H9 (cell line): ENCODE data around the gene PIAS1. TPM values are rescaled to one million over a fixed set of nuclear protein-coding genes. Genes with fewer than 3 reads are reported as not detected.

Experiments
- DNase-seq: peaks from one replicate; pipeline ENCODE4 v3.0.0-alpha.2; 2017
- H2AFZ ChIP-seq: one replicate; pipeline ENCODE4 v1.6.1; 2013; ENCODE audit warnings: mild to moderate bottlenecking, low read length, control low read depth, moderate library complexity
- H2AK5ac ChIP-seq: 2 replicates; pipeline ENCODE4 v1.6.1; 2013; ENCODE audit warnings: low read length, control low read depth, mixed read lengths; ENCODE audit not compliant: insufficient read length
- H2BK120ac ChIP-seq: one replicate; pipeline ENCODE4 v1.6.1; 2013; ENCODE audit warnings: low read depth, mild to moderate bottlenecking, low read length, control low read depth, inconsistent platforms; ENCODE audit not compliant: poor library complexity, severe bottlenecking
- H2BK12ac ChIP-seq: 2 replicates; pipeline ENCODE4 v1.6.1; 2013; ENCODE audit warnings: low read length, control low read depth, mixed read lengths, low read depth; ENCODE audit not compliant: insufficient read length
- H2BK15ac ChIP-seq: 2 replicates; pipeline ENCODE4 v1.6.1; 2013; ENCODE audit warnings: low read depth, low read length, control low read depth
- H2BK20ac ChIP-seq: one replicate; pipeline ENCODE4 v1.6.1; 2013; ENCODE audit warnings: low read depth, mild to moderate bottlenecking, low read length, control low read depth, inconsistent platforms; ENCODE audit not compliant: poor library complexity, severe bottlenecking
- H2BK5ac ChIP-seq: 2 replicates; pipeline ENCODE4 v1.6.1; 2013; ENCODE audit warnings: low read length, control low read depth, mixed read lengths; ENCODE audit not compliant: insufficient read length
- H3K14ac ChIP-seq: 2 replicates; pipeline ENCODE4 v1.6.1; 2013; ENCODE audit warnings: low read length, control low read depth; ENCODE audit not compliant: insufficient read depth
- H3K18ac ChIP-seq: 2 replicates; pipeline ENCODE4 v1.6.1; 2013; ENCODE audit warnings: low read depth, mild to moderate bottlenecking, mixed read lengths, low read length, control low read depth; ENCODE audit not compliant: insufficient read length
- H3K23ac ChIP-seq: 2 replicates; pipeline ENCODE4 v1.6.1; 2013; ENCODE audit warnings: low read length, control low read depth, mixed read lengths, low read depth; ENCODE audit not compliant: insufficient read length
- H3K23me2 ChIP-seq: 2 replicates; pipeline ENCODE4 v1.6.1; 2013; ENCODE audit warnings: low read depth, mild to moderate bottlenecking, mixed read lengths, low read length, control low read depth; ENCODE audit not compliant: insufficient read length, poor library complexity, severe bottlenecking
- H3K27ac ChIP-seq: 2 replicates; pipeline ENCODE4 v1.5.1; 2013; ENCODE audit warnings: low read length, control low read depth, mixed read lengths, low read depth; ENCODE audit not compliant: insufficient read length
- H3K27me3 ChIP-seq: 2 replicates; pipeline ENCODE4 v1.6.1; 2013; ENCODE audit warnings: low read length, control low read depth, inconsistent platforms; ENCODE audit not compliant: insufficient read depth
- H3K4ac ChIP-seq: 2 replicates; pipeline ENCODE4 v1.6.1; 2013; ENCODE audit warnings: low read depth, mild to moderate bottlenecking, control low read depth, inconsistent platforms, low read length, moderate library complexity
- H3K4me1 ChIP-seq: 2 replicates; pipeline ENCODE4 v1.6.1; 2013; ENCODE audit warnings: low read length, control low read depth, inconsistent platforms; ENCODE audit not compliant: insufficient read depth
- H3K4me2 ChIP-seq: 2 replicates; pipeline ENCODE4 v1.6.1; 2013; ENCODE audit warnings: low read length, control low read depth, mixed read lengths; ENCODE audit not compliant: insufficient read length, insufficient read depth
- H3K56ac ChIP-seq: 2 replicates; pipeline ENCODE4 v1.6.1; 2013; ENCODE audit warnings: low read depth, mild to moderate bottlenecking, mixed read lengths, low read length, control low read depth; ENCODE audit not compliant: insufficient read length
- H3K79me1 ChIP-seq: 2 replicates; pipeline ENCODE4 v1.6.1; 2013; ENCODE audit warnings: low read depth, mild to moderate bottlenecking, moderate library complexity, low read length, control low read depth, inconsistent platforms; ENCODE audit not compliant: insufficient read depth, poor library complexity, severe bottlenecking
- H3K79me2 ChIP-seq: 2 replicates; pipeline ENCODE4 v1.6.1; 2013; ENCODE audit warnings: low read length, control low read depth, inconsistent platforms; ENCODE audit not compliant: insufficient read depth
- H3K9ac ChIP-seq: 2 replicates; pipeline ENCODE4 v1.6.1; 2013; ENCODE audit warnings: low read length, control low read depth, mixed read lengths; ENCODE audit not compliant: insufficient read length; ENCODE audit errors: extremely low read depth
- H3K9me3 ChIP-seq: one replicate; pipeline ENCODE4 v1.6.1; 2013; ENCODE audit warnings: low read depth, low read length, inconsistent platforms; ENCODE audit not compliant: control insufficient read depth
- H3T11ph ChIP-seq: one replicate; pipeline ENCODE4 v1.6.1; 2013; ENCODE audit warnings: mild to moderate bottlenecking, low read length, control low read depth, inconsistent platforms
- H4K20me1 ChIP-seq: one replicate; pipeline ENCODE4 v1.6.1; 2013; ENCODE audit not compliant: control insufficient read depth, insufficient read length, insufficient read depth
- H4K5ac ChIP-seq: 2 replicates; pipeline ENCODE4 v1.6.1; 2013; ENCODE audit warnings: low read depth, mild to moderate bottlenecking, mixed read lengths, low read length, control low read depth; ENCODE audit not compliant: insufficient read length
- H4K8ac ChIP-seq: replicated peaks from 2 replicates; pipeline ENCODE4 v1.6.1; 2013; ENCODE audit warnings: low read length, control low read depth, mixed read lengths, low read depth; ENCODE audit not compliant: insufficient read length
- H4K91ac ChIP-seq: 2 replicates; pipeline ENCODE4 v1.6.1; 2013; ENCODE audit warnings: low read depth, mild to moderate bottlenecking, moderate library complexity, mixed read lengths, low read length, control low read depth; ENCODE audit not compliant: insufficient read length
- H3K27ac Mint-ChIP-seq, 3 experiments: 2 replicates in 2 of 3; 3 replicates in 1 of 3; pipeline ENCODE4 v1.8.0; 2020 to 2021; ENCODE audit warnings: mixed read lengths in 3 of 3, mild to moderate bottlenecking in 1 of 3, moderate library complexity in 1 of 3
- H3K27me3 Mint-ChIP-seq: 2 replicates; pipeline ENCODE4 v1.8.0; 2021; ENCODE audit warnings: low read depth, mild to moderate bottlenecking, moderate library complexity, mixed read lengths
- H3K36me3 Mint-ChIP-seq, 3 experiments: 2 replicates in 2 of 3; 3 replicates in 1 of 3; pipeline ENCODE4 v1.8.0; 2020 to 2021; ENCODE audit warnings: low read depth in 3 of 3, mixed read lengths in 3 of 3; ENCODE audit not compliant: insufficient read depth in 1 of 3
- H3K4me1 Mint-ChIP-seq, 2 experiments: 2 replicates each; pipeline ENCODE4 v1.8.0; 2020; ENCODE audit warnings: mixed read lengths in 2 of 2
- H3K4me3 Mint-ChIP-seq, 2 experiments: 2 replicates in 1 of 2; 3 replicates in 1 of 2; pipeline ENCODE4 v1.8.0; 2020 to 2021; ENCODE audit warnings: mild to moderate bottlenecking in 2 of 2, mixed read lengths in 2 of 2, moderate library complexity in 1 of 2
- H3K9me3 Mint-ChIP-seq, 2 experiments: 2 replicates in 1 of 2; 3 replicates in 1 of 2; pipeline ENCODE4 v1.8.0; 2020; ENCODE audit warnings: mild to moderate bottlenecking in 2 of 2, mixed read lengths in 2 of 2, moderate library complexity in 1 of 2
- WGBS: extraction: QIAGEN DNeasy Blood & Tissue Kit; methylation state at CpG from one replicate; pipeline ENCODE4 v1.1.7; 2013; ENCODE audit warnings: missing lambda C conversion rate, low lambda C conversion rate, mixed read lengths; ENCODE audit not compliant: insufficient read length; ENCODE audit errors: extremely low coverage; 5-methylcytosine and 5-hydroxymethylcytosine counted together
- total RNA-seq: library from RNA; stranded (reverse); gene quantifications from 2 replicates; pipeline ENCODE4 v1.2.1, GENCODE V29; 2021
- TF ChIP-seq, protein P1 (sequence below): fragments of 200-600 bp; sonication (generic); conservative IDR thresholded peaks from 3 replicates; pipeline ENCODE4 v1.8.0; 2021; ENCODE audit warnings: antibody characterized with exemption, mild to moderate bottlenecking

PIAS1 gene
- total RNA-seq, 1 experiment from 2014 or later = 31.1 TPM

DNA sequence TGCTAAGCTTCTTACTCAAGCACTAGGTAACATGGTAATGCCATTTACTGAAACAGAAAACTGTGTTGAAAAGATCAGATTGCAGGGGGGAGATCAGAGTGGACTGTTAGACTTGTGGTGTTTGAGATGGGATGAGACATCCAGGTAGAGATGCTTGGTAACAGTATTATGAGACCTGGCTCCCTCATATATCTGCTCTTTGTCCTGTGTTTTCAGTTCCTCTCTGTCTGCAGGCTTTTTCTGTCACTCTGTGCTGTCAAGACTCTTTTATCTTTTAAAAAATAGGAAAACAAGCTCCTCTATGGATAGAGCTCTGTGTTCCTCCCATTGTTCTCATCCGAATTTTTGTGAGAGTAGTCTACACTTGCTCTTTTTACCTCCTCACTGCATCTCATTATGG is 103.0 kb downstream of the PIAS1 start:
- Histone ChIP-seq H3K4me2 (no peak overlapping the region), H3K79me1 (no peaks in the 10 kb centered on the region), H2AK5ac (no peak overlapping the region), H2BK12ac (no peak overlapping the region), H4K5ac (no peak overlapping the region), H3K18ac (no peak overlapping the region), H3K9me3 (no peaks in the 10 kb centered on the region), H3K14ac (no peak overlapping the region), H2BK5ac (no peak overlapping the region), H2BK15ac (no peak overlapping the region), H3K79me2 (no peaks in the 10 kb centered on the region), H4K20me1 (no peaks in the 10 kb centered on the region), H4K8ac (no peak overlapping the region), H2AFZ (no peak overlapping the region), H3K4me1 (no peaks in the 10 kb centered on the region), H3K4ac (no peak overlapping the region), H3K27ac (no peak overlapping the region), H2BK20ac (no peak overlapping the region), H3K56ac (no peak overlapping the region), H2BK120ac (no peak overlapping the region), H3K9ac (no peak overlapping the region), H4K91ac (no peak overlapping the region), H3K23ac (no peak overlapping the region), H3K27me3 (no peaks in the 10 kb centered on the region), H3T11ph (no peak overlapping the region), H3K23me2 (no peaks in the 10 kb centered on the region)
- no CpG with 5 or more reads among the region's 1 CpG for WGBS
- no peak overlapping the region for H3K27ac Mint-ChIP-seq
- peaks cover 15 to 21% (median 16%) of the 10 kb centered on the region in 3 experiments for H3K36me3 Mint-ChIP-seq
- no peak for DNase-seq
- no peaks in the 10 kb centered on the region for H3K4me1 Mint-ChIP-seq
- H3K27me3 Mint-ChIP-seq = no peaks in the 10 kb centered on the region
- peaks cover 11 to 12% of the 10 kb centered on the region in 2 experiments; a peak in 3 of 5 replicates for H3K9me3 Mint-ChIP-seq
- H3K4me3 Mint-ChIP-seq = no peak overlapping the region
- TF ChIP-seq, protein P1, sequence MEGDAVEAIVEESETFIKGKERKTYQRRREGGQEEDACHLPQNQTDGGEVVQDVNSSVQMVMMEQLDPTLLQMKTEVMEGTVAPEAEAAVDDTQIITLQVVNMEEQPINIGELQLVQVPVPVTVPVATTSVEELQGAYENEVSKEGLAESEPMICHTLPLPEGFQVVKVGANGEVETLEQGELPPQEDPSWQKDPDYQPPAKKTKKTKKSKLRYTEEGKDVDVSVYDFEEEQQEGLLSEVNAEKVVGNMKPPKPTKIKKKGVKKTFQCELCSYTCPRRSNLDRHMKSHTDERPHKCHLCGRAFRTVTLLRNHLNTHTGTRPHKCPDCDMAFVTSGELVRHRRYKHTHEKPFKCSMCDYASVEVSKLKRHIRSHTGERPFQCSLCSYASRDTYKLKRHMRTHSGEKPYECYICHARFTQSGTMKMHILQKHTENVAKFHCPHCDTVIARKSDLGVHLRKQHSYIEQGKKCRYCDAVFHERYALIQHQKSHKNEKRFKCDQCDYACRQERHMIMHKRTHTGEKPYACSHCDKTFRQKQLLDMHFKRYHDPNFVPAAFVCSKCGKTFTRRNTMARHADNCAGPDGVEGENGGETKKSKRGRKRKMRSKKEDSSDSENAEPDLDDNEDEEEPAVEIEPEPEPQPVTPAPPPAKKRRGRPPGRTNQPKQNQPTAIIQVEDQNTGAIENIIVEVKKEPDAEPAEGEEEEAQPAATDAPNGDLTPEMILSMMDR = no peak
